Measurements from ENCODE around the gene TMEM18.

GRCh38 chr2:691821-692761 is 14.9 kb upstream of the TMEM18 start:
- TF ChIP-seq YY1 (IDR thresholded peaks at IDR 0.05; ENCODE audit: insufficient read depth, insufficient read length) (no peak), ZNF274 (IDR thresholded peaks at IDR 0.05; ENCODE audit: low read depth, low read length) (no peak)

Measured in NT2/D1 (cell line).